ENCODE measurements around the gene ALX4.

DNA sequence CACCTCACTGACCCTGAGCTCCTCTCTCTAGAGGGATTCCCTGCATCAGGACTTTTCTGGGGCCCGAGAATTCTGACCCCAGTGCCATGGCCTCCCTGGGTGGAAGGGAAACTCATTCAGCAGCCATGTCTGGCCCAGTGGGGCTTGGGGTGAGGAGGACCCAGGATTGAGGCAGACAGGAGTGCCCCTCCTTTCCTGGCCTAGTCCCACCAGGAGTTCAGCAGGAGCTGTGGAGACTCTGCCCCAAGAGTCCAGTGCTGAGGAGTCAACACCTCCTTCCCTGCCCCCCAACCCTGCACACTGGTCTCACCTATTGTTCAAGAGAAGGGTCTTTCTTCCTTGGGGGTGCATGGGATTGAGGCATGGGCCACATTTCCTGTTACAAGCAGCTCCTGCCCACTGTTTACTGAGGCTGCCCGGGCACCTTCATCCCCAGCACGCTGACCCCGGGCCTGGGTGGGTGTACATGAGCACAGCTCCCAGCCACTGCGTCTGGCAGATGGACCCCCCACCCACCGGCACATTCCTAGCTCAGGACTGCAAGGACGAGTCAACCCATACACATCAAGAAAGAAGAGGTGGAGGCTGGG lies 33.9 kb downstream of the ALX4 start:
- TF ChIP-seq POLR2AphosphoS5 (IDR thresholded peaks at IDR 0.05): no peak
- TF ChIP-seq, protein P1, sequence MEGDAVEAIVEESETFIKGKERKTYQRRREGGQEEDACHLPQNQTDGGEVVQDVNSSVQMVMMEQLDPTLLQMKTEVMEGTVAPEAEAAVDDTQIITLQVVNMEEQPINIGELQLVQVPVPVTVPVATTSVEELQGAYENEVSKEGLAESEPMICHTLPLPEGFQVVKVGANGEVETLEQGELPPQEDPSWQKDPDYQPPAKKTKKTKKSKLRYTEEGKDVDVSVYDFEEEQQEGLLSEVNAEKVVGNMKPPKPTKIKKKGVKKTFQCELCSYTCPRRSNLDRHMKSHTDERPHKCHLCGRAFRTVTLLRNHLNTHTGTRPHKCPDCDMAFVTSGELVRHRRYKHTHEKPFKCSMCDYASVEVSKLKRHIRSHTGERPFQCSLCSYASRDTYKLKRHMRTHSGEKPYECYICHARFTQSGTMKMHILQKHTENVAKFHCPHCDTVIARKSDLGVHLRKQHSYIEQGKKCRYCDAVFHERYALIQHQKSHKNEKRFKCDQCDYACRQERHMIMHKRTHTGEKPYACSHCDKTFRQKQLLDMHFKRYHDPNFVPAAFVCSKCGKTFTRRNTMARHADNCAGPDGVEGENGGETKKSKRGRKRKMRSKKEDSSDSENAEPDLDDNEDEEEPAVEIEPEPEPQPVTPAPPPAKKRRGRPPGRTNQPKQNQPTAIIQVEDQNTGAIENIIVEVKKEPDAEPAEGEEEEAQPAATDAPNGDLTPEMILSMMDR (IDR thresholded peaks at IDR 0.05): no peak
